Transverse colon (tissue), 4 donors: ENCODE measurements around the gene GIPC1. TPM values are rescaled to one million over a fixed set of nuclear protein-coding genes. Genes with fewer than 3 reads are reported as not detected.

Experiments
- DNase-seq: peaks from one replicate; pipeline ENCODE4 v3.0.0-alpha.2; 2019
- H3K27ac ChIP-seq, 4 donors: fragments of 200-600 bp; sonication (generic); 2 replicates each; pipeline ENCODE4 v1.5.1; 2016 to 2018; ENCODE audit warnings: inconsistent platforms in 4 of 4
- H3K27me3 ChIP-seq: fragments of 200-600 bp; sonication (generic); 2 replicates; pipeline ENCODE4 v1.5.1; 2017; ENCODE audit warnings: inconsistent platforms
- H3K36me3 ChIP-seq, 4 donors: fragments of 200-600 bp; sonication (generic); 2 replicates each; pipeline ENCODE4 v1.5.1; 2017 to 2019; ENCODE audit warnings: inconsistent platforms in 4 of 4
- H3K4me1 ChIP-seq, 4 donors: fragments of 200-600 bp; sonication (generic); 2 replicates each; pipeline ENCODE4 v1.5.1; 2017 to 2020; ENCODE audit warnings: inconsistent platforms in 4 of 4
- H3K4me3 ChIP-seq, 4 donors: fragments of 200-600 bp; sonication (generic); 1 replicate in 1 of 4; 2 replicates in 3 of 4; pipeline versions ENCODE4 v1.5.1 to v1.6.1; 2017 to 2019; ENCODE audit warnings: inconsistent platforms in 4 of 4
- H3K9me3 ChIP-seq, 2 donors: fragments of 200-600 bp; sonication (generic); 2 replicates each; pipeline ENCODE4 v1.5.1; 2017 to 2019; ENCODE audit warnings: inconsistent platforms in 2 of 2
- EP300 ChIP-seq: sonication (generic); formaldehyde crosslinking; IDR thresholded peaks from one replicate; pipeline ENCODE4 v1.6.1; 2017; ENCODE audit warnings: antibody characterized with exemption, low read depth
- POLR2A ChIP-seq: fragments of 450-650 bp; IDR thresholded peaks from one replicate; pipeline ENCODE4 v1.6.1; 2016; ENCODE audit warnings: antibody characterized with exemption, mild to moderate bottlenecking, moderate library complexity
- POLR2AphosphoS5 ChIP-seq, 3 donors: sonication (generic); formaldehyde crosslinking; IDR thresholded peaks; one replicate each; pipeline ENCODE4 v1.6.1; 2016; ENCODE audit warnings: antibody characterized with exemption in 3 of 3
- WGBS, 2 donors: methylation state at CpG; one replicate each; pipeline ENCODE4 v1.1.5; 2018; ENCODE audit warnings: low coverage in 1 of 2; 5-methylcytosine and 5-hydroxymethylcytosine counted together
- in situ Hi-C, 4 donors: fragments of 200-750 bp; cut with MboI; loops; one replicate each; pipeline versions ENCODE4 v1.15.0 to v1.15.1; 2017; ENCODE audit warnings: low sequenced_read_pairs in 3 of 4, low pct_ligation_motif_present in 1 of 4, low pct_unique_long_range_greater_than_20kb in 1 of 4
- intact Hi-C: fragments of 100-400 bp; cut with DNase I; formaldehyde crosslinking; loops from one replicate; pipeline ENCODE4 v1.15.1; 2023; ENCODE audit warnings: low total_unique reads
- total RNA-seq, 4 donors: library from RNA; depleted of rRNA; stranded (reverse); fragments of >200 nt; gene quantifications; one replicate each; pipeline ENCODE4 v1.1.0, GENCODE V29; 2016
- TF ChIP-seq, protein P1 (sequence below), 5 experiments: fragments of 200-600 bp in 3 of 5; fragments of 450-650 bp in 2 of 5; sonication (generic) in 3 of 5; IDR thresholded peaks; 1 replicate in 2 of 5; 2 replicates in 3 of 5; pipeline ENCODE4 v1.5.1; 2016 to 2017; ENCODE audit warnings: antibody characterized with exemption in 5 of 5, inconsistent platforms in 3 of 5, mild to moderate bottlenecking in 2 of 5, moderate library complexity in 1 of 5

The GIPC1 gene
- total RNA-seq, 4 donors from 2014 or later, result 295 to 569 (median 362) TPM

DNA sequence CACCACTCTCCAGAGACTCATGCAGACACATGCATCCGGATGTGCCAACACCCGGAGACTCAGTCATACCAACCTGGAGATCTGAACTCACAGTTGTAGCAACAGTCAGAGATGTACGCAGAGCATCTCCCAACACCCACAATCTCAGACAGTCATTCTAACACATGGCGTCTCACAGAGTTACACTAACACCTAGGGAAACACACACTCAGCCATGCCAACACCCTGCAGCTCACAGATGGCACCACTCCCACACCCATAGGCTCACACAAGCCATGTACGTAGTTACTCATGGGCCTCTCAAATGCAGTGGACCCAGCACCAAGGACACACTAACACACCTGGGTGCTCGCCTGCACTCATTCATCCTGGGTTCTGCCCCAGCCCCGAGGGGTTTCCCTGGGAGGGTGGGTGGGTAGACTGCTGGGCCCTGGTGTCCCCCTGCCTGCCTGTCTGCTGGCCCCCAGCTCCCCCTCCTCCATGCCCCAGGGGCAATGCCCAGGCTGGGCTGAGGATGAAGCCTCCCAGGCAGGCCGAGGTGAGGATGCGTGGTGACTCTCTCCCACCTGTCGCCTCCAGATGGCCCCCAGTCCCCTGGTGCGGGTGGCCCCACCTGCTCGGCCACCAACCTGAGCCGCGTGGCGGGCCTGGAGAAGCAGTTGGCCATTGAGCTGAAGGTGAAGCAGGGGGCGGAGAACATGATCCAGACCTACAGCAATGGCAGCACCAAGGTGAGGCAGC, 52.9 kb downstream of the GIPC1 start:
- intact Hi-C loops, result no loop called here
- H3K4me3 ChIP-seq, result no peak overlapping the region
- H3K27me3 ChIP-seq, result no peaks in the 10 kb centered on the region
- H3K27ac ChIP-seq, result no peak overlapping the region
- H3K36me3 ChIP-seq, result peaks cover 0 to 11% (median 4%) of the 10 kb centered on the region in 4 donors
- in situ Hi-C loops, result no loop called here
- H3K9me3 ChIP-seq, result no peaks in the 10 kb centered on the region
- WGBS, 2 donors, result 100% methylated on average over 16 of the region's 16 CpGs; no CpG with 5 or more reads in 1 of the 2 donors
- peaks cover 0 to 15% (median 8%) of the 10 kb centered on the region in 4 donors for H3K4me1 ChIP-seq
- DNase-seq, result no peak
- TF ChIP-seq POLR2AphosphoS5 (IDR thresholded peaks at IDR 0.05), result no peak
- TF ChIP-seq, protein P1, sequence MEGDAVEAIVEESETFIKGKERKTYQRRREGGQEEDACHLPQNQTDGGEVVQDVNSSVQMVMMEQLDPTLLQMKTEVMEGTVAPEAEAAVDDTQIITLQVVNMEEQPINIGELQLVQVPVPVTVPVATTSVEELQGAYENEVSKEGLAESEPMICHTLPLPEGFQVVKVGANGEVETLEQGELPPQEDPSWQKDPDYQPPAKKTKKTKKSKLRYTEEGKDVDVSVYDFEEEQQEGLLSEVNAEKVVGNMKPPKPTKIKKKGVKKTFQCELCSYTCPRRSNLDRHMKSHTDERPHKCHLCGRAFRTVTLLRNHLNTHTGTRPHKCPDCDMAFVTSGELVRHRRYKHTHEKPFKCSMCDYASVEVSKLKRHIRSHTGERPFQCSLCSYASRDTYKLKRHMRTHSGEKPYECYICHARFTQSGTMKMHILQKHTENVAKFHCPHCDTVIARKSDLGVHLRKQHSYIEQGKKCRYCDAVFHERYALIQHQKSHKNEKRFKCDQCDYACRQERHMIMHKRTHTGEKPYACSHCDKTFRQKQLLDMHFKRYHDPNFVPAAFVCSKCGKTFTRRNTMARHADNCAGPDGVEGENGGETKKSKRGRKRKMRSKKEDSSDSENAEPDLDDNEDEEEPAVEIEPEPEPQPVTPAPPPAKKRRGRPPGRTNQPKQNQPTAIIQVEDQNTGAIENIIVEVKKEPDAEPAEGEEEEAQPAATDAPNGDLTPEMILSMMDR (IDR thresholded peaks at IDR 0.05), result no peak
- TF ChIP-seq POLR2A, result no peak
- no peak for TF ChIP-seq EP300

DNA sequence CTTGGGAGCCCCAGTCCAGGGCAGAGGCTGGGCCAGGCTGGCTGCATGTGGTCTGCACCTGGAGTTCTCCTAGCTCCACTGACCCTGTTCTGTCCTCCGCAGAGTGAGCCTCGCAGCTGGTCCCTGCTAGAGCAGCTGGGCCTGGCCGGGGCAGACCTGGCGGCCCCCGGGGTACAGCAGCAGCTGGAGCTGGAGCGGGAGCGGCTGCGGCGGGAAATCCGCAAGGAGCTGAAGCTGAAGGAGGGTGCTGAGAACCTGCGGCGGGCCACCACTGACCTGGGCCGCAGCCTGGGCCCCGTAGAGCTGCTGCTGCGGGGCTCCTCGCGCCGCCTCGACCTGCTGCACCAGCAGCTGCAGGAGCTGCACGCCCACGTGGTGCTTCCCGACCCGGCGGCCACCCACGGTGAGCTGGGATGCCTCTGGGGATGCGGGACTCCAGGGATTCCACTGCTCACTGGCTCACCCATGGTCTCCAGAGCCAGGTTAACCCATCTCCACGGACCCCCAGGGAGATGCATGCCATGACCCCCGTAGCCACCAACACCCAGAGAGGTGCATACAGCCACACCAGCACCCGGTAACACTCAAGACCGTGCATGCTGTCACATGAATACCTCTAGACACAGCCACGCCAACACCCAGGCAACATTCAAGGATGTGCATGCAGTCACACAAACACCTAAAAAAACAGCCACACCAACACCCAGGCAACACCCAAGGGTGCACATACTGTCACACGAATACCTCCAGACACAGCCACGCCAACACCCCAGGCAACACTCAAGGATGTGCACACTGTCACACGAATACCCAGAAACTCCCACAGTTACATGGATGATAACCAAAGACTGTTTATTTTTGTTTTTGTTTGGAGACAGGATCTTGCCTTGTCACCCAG, 54.6 kb downstream of the GIPC1 start:
- Histone ChIP-seq H3K4me3 (no peak overlapping the region), H3K27ac (peak overlapping the region in 1 of 4 donors; percentile 57)

DNA sequence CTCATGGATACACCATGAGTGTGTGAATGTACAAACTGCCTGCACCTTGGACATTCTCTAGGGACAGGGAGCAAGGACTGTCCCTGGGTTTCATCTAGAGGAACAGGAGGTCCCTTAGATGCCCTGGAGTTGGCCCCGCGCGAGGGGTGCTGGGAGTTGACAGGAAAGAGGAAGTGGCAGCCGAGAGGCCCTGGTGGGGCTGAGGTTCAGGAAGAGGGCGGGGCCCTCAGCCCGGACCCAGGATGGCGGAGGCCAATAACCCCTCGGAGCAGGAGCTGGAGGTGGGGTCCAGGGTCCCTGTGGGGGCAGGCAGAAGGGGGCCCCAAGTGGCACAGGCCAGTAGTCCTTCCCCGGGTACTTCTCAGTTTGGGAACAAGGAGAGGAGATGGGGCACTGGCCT, 55.9 kb downstream of the GIPC1 start:
- intact Hi-C loops, result no loop called here
- TF ChIP-seq, protein P1 (IDR thresholded peaks at IDR 0.05), result no peak
- TF ChIP-seq POLR2AphosphoS5 (IDR thresholded peaks at IDR 0.05) (peak in 1 of 3 donors; percentile 19), POLR2A (no peak), EP300 (no peak)
- Histone ChIP-seq H3K9me3 (no peaks in the 10 kb centered on the region), H3K36me3 (peaks cover 0 to 4% (median 2%) of the 10 kb centered on the region in 4 donors), H3K27ac (peak overlapping the region; percentile 38 to 66 (median 50)), H3K4me3 (peak overlapping the region in 2 of 4 donors; percentile 7 to 40), H3K27me3 (no peaks in the 10 kb centered on the region), H3K4me1 (peaks cover under 1 to 18% (median 12%) of the 10 kb centered on the region in 4 donors)
- in situ Hi-C loops, result no loop called here
- WGBS, 2 donors, result 35% methylated on average over 6 to 9 of the region's 9 CpGs
- DNase-seq, result peak; percentile 79

More for the DNA sequence above, 54.6 kb downstream of the GIPC1 start:
- no peaks in the 10 kb centered on the region for H3K9me3 ChIP-seq
- H3K4me1 ChIP-seq, result peaks cover 0 to 15% (median 8%) of the 10 kb centered on the region in 4 donors
- 92% methylated on average over 34 of the region's 34 CpGs; no CpG with 5 or more reads in 1 of the 2 donors for WGBS, 2 donors
- in situ Hi-C loops, result no loop called here
- TF ChIP-seq EP300, result no peak
- TF ChIP-seq, protein P1 (IDR thresholded peaks at IDR 0.05), result no peak
- no peak for TF ChIP-seq POLR2AphosphoS5 (IDR thresholded peaks at IDR 0.05)
- no peak for TF ChIP-seq POLR2A
- H3K27me3 ChIP-seq, result no peaks in the 10 kb centered on the region
- intact Hi-C loops, result no loop called here
- DNase-seq, result no peak
- H3K36me3 ChIP-seq, result peaks cover 0 to 9% (median 2%) of the 10 kb centered on the region in 4 donors

DNA sequence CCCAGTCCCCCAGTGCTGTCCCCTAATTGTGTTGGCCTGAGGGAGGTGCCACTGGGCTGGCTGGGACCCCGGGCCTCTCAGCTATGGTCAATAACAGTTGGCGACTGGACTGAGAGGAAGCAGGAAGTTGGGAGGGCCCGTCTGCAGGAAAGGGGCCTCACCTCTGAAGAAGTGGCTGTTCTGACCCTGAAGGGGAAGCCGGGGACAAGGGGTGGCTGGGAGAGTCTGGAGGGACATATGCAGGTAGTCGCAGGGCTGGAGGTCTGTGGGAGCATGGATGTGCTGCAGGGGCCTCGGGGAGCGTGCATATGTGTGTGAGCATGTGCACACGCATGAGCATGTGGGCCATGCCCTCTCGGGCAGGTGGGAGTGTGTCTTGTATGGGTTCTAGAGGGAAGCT, 56.9 kb downstream of the GIPC1 start:
- Histone ChIP-seq H3K27me3 (no peaks in the 10 kb centered on the region), H3K9me3 (no peaks in the 10 kb centered on the region), H3K4me3 (no peak overlapping the region), H3K36me3 (peaks cover 0 to 4% (median 0%) of the 10 kb centered on the region in 4 donors), H3K27ac (no peak overlapping the region), H3K4me1 (peaks cover 11 to 29% (median 22%) of the 10 kb centered on the region in 4 donors)
- TF ChIP-seq, protein P1 (IDR thresholded peaks at IDR 0.05), result no peak
- in situ Hi-C loops, result no loop called here
- whole genome bisulfite sequencing, 2 donors, result 64 to 75% methylated on average over 4 to 9 of the region's 9 CpGs
- no peak for DNase-seq
- intact Hi-C loops, result no loop called here
